NOMO-1 treated with DMSO at 0.1 percent for 48 hours (cell line): ENCODE data around the gene DBP.
A peak's percentile ranks its signal among the peaks of the same experiment; 100 is the strongest.
"Not testable (repeated sequence)": the region's sequence is repeated elsewhere in the genome, so short reads cannot be mapped to it uniquely, and the experiment has no call there.

Source experiments
- DNase-seq: peaks from one replicate; lab custom pipeline; 2025; ENCODE audit not compliant: unreplicated experiment; lab: John Stamatoyannopoulos, UW

DBP gene

GRCh38 chr19:48641850-48642249 is 4.7 kb upstream of the DBP start:
- no peak for DNase-seq

GRCh38 chr19:48639483-48640375 is 2.5 kb upstream of the DBP start:
- no peak for DNase-seq

- no peak for DNase-seq
Observed at GRCh38 chr19:48638831-48639381, 1.7 kb upstream of the DBP start.

- DNase-seq: peak; percentile 84
Observed at GRCh38 chr19:48637948-48638830, 1.0 kb upstream of the DBP start.

GRCh38 chr19:48637449-48637947 is 319 bp upstream of the DBP start:
- peak; percentile 100 for DNase-seq

GRCh38 chr19:48635966-48636858 is 967 bp downstream of the DBP start:
- no peak for DNase-seq

GRCh38 chr19:48635263-48635965 is 1.8 kb downstream of the DBP start:
- peak; percentile 22 for DNase-seq

- peak; percentile 95 for DNase-seq
Observed at GRCh38 chr19:48634424-48635262, 2.5 kb downstream of the DBP start.

- DNase-seq: no peak
Observed at GRCh38 chr19:48634036-48634342, 3.2 kb downstream of the DBP start.

GRCh38 chr19:48633148-48634035 is 3.8 kb downstream of the DBP start:
- no peak for DNase-seq

GRCh38 chr19:48632692-48633147 is 4.5 kb downstream of the DBP start:
- DNase-seq: no peak

- DNase-seq: not testable (repeated sequence)
Observed at GRCh38 chr19:48632286-48632685, 4.9 kb downstream of the DBP start.

GRCh38 chr19:48631225-48631624 is 6.0 kb downstream of the DBP start:
- no peak for DNase-seq

- DNase-seq: no peak
Observed at GRCh38 chr19:48630296-48631063, 6.7 kb downstream of the DBP start.

GRCh38 chr19:48629599-48630295 is 7.4 kb downstream of the DBP start:
- no peak for DNase-seq

- DNase-seq: no peak
Observed at GRCh38 chr19:48629297-48629598, 7.9 kb downstream of the DBP start.
